Astrocyte of the cerebellum (primary cell): ENCODE results near the gene RNF113B.

Source experiments
- DNase-seq: peaks from one replicate; pipeline ENCODE4 v3.0.0-alpha.2; 2011; ENCODE audit warnings: low read depth
- H3K4me3 ChIP-seq: 2 replicates; pipeline ENCODE4 v1.5.1; 2011; ENCODE audit warnings: mild to moderate bottlenecking, low read depth, low read length, moderate library complexity
- CTCF ChIP-seq: IDR thresholded peaks from 2 replicates; pipeline ENCODE4 v1.5.1; 2012; ENCODE audit warnings: low read length, low read depth, moderate library complexity, mild to moderate bottlenecking; ENCODE audit errors: missing control alignments
- in situ Hi-C: cut with HindIII; loops from 2 replicates; pipeline ENCODE4 v1.10.0; 2017; ENCODE audit warnings: low sequenced_read_pairs

Gene RNF113B

DNA sequence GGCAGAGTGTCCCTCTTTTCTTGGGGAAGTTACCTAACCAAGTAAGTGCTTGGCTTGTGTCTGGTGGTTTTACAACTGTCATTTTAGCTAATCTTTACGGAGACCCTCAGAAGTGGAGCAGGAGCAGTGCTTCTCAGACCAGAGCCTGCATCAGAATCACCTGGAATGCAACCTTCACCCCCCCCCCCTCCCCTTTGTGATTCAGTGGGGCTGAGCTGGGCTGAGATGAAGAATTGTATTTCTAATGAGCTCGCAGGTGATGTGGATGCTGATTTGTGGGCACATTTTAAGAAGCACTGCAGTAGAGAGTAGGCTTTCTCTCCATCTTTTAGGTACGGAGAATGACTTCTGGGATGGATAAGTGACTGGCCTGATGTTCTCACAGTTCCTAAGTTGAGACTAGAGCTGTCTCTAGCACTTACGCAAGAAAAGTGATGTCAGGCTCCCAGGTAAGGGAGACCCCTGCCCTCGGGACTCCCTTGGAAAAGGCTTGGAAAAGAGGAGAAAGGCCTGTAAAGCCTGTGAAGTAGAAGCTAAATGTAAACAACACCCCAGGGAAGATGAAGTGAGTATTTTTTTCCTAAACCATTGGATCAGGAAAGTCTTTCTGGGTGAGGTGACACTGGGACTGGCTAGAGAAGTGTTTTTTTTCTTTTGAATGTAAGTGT, 23.3 kb upstream of the RNF113B start:
- no peak overlapping the region for H3K4me3 ChIP-seq
- TF ChIP-seq CTCF, result no peak
- in situ Hi-C loops, result no loop called here
- DNase-seq, result no peak

- TF ChIP-seq CTCF, result no peak
- in situ Hi-C loops, result no loop called here
- DNase-seq, result no peak
- no peak overlapping the region for H3K4me3 ChIP-seq
These were observed 22.4 kb upstream of the RNF113B start for GRCh38 chr13:98199480-98199879.

GRCh38 chr13:98198683-98199082, 21.6 kb upstream of the RNF113B start:
- no peak for DNase-seq
- in situ Hi-C loops, result no loop called here
- no peak for TF ChIP-seq CTCF
- H3K4me3 ChIP-seq, result no peak overlapping the region

DNA sequence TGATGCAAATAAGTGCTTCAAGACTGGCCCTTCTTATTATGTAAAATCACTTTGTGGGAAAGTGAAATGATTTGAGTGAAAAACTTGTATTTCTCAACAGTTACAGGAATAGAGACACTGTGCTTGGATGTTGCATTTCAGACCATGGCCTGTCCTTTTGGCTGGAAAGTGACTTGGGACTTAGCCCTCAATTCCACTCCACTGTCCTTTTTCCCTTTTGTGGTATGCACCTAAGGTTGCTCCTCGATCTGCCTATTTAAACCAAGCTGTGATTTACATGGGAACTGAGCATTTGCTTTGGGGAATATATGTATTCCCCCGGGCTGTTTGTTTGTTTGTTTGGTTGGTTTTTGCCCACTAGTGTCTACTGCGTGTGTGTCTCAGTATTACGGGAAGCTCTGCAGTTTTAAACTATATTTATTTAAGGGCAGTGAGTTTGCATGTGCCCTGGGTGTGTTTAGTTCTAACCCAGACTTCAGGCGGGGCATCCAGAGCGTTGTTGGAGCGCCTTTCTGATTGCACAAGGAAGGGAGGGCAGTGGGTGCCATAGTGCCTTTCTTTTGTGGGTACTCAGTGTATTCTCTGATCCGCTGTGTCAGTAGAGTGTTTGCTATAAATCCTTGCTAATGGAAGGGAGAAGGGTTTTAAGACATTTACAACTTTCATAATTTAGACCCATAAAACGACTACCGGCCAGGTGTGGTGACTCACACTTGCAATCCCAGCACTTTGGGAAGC, 18.2 kb upstream of the RNF113B start:
- no peak for TF ChIP-seq CTCF
- H3K4me3 ChIP-seq, result no peak overlapping the region
- in situ Hi-C loops, result no loop called here
- no peak for DNase-seq

DNA sequence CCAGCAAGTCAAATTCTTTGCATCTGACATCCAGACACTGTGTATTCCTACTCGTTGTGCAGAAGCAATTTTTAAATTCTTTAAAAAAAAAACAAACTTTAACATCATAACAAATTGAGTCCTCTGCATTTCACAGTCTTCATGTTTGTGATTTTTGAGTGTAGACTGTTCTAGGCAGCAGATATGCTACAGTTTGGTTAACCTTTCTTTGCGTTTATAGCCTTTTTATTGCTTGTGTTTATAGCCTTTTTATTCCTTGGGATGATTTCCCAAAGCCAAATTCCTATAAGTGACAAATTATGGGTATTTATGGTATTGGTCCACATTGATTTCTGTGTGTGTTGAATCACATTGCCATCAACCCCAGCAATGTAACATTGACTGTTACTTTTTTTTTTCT, 14.9 kb upstream of the RNF113B start:
- TF ChIP-seq CTCF, result no peak
- no peak for DNase-seq
- in situ Hi-C loops, result no loop called here
- no peak overlapping the region for H3K4me3 ChIP-seq

DNA sequence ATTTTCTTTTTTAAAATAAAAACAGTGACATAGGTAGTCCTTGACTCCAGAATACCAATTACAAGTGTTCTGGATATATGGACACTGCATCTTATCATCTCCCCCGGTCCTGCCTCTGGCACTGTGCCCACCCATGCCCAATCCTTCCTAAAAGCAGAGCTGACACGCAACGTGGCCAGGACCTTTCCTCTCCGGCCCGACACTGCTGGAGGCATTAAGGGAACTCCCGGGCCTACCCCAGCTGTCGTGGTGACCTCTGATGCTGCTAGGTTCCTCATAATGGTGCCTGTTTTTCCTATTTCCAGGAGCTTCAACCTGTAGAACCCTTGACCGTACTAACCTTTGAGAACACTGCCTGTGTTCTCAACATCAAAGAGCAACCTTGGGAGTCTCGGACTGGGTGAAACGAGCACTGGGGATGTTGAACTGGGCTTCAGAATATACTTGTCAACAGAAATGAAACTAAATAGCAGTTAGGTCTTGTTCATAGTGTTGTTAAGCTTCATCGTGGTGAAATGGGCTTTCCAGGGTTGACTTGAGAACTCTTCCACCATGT, 13.9 kb upstream of the RNF113B start:
- DNase-seq, result no peak
- in situ Hi-C loops, result no loop called here
- no peak for TF ChIP-seq CTCF
- H3K4me3 ChIP-seq, result no peak overlapping the region
